Body of pancreas (tissue), 4 donors: ENCODE data around the gene SLK. TPM values are rescaled to one million over a fixed set of nuclear protein-coding genes. Genes with fewer than 3 reads are reported as not detected.

Experiments
- ATAC-seq: fragments of 150-250 bp; one replicate; pipeline ENCODE4 v1.9.1; 2016
- DNase-seq, 4 donors: peaks; one replicate each; pipeline ENCODE4 v3.0.0-alpha.2; 2019
- H3K27ac ChIP-seq, 4 donors: fragments of 200-600 bp; sonication (generic); 1 replicate in 3 of 4; 2 replicates in 1 of 4; pipeline versions ENCODE4 v1.5.1 to v1.6.1; 2016 to 2019; ENCODE audit warnings: mild to moderate bottlenecking in 1 of 4, mixed read lengths in 1 of 4, moderate library complexity in 1 of 4
- H3K27me3 ChIP-seq, 2 donors: fragments of 200-600 bp; sonication (generic); one replicate each; pipeline ENCODE4 v1.6.0; 2016; ENCODE audit warnings: mild to moderate bottlenecking in 1 of 2
- H3K36me3 ChIP-seq, 2 donors: fragments of 200-600 bp; sonication (generic); replicated peaks in 1 of 2; 2 replicates each; pipeline ENCODE4 v1.5.1; 2016; ENCODE audit warnings: low read depth in 2 of 2; ENCODE audit not compliant: insufficient read depth in 1 of 2
- H3K4me1 ChIP-seq: fragments of 200-600 bp; sonication (generic); one replicate; pipeline ENCODE4 v1.6.0; 2016
- H3K4me3 ChIP-seq, 2 donors: fragments of 200-600 bp; sonication (generic); 1 replicate in 1 of 2; 2 replicates in 1 of 2; pipeline ENCODE4 v1.5.1; 2016 to 2019
- H3K9me3 ChIP-seq, 3 donors: fragments of 200-600 bp; sonication (generic); 1 replicate in 2 of 3; 2 replicates in 1 of 3; pipeline ENCODE4 v1.5.1; 2016
- POLR2A ChIP-seq, 3 donors: fragments of 450-650 bp; IDR thresholded peaks; one replicate each; pipeline ENCODE4 v1.6.1; 2016; ENCODE audit warnings: antibody characterized with exemption in 3 of 3, mild to moderate bottlenecking in 2 of 3
- WGBS, 2 donors: methylation state at CpG; one replicate each; pipeline ENCODE4 v1.1.5; 2017; 5-methylcytosine and 5-hydroxymethylcytosine counted together
- intact Hi-C: fragments of 100-400 bp; cut with DNase I; formaldehyde crosslinking; loops from one replicate; pipeline ENCODE4 v1.15.1; 2023
- total RNA-seq, 2 donors: library from RNA; depleted of rRNA; stranded (reverse); fragments of >200 nt; gene quantifications; one replicate each; pipeline ENCODE4 v1.1.0, GENCODE V29; 2016
- TF ChIP-seq, protein P1 (sequence below), 7 experiments: fragments of 450-650 bp in 4 of 7; fragments of 200-600 bp in 3 of 7; sonication (generic) in 3 of 7; IDR thresholded peaks; one replicate each; pipeline ENCODE4 v1.5.1; 2016 to 2019; ENCODE audit warnings: antibody characterized with exemption in 7 of 7

SLK gene
- total RNA-seq, 2 donors from 2014 or later: 23.7 to 25.9 TPM

GRCh38 chr10:104053201-104053600, 86.3 kb downstream of the SLK start:
- H3K4me1 ChIP-seq: no peaks in the 10 kb centered on the region
- no peak overlapping the region for H3K4me3 ChIP-seq
- H3K27ac ChIP-seq: no peak overlapping the region
- no peaks in the 10 kb centered on the region for H3K9me3 ChIP-seq
- no peaks in the 10 kb centered on the region for H3K27me3 ChIP-seq
- no peak for ATAC-seq
- intact Hi-C loops: no loop called here
- 88 to 90% methylated on average over 4 of the region's 4 CpGs for WGBS, 2 donors
- no peak for TF ChIP-seq POLR2A (IDR thresholded peaks at IDR 0.05)
- TF ChIP-seq, protein P1, sequence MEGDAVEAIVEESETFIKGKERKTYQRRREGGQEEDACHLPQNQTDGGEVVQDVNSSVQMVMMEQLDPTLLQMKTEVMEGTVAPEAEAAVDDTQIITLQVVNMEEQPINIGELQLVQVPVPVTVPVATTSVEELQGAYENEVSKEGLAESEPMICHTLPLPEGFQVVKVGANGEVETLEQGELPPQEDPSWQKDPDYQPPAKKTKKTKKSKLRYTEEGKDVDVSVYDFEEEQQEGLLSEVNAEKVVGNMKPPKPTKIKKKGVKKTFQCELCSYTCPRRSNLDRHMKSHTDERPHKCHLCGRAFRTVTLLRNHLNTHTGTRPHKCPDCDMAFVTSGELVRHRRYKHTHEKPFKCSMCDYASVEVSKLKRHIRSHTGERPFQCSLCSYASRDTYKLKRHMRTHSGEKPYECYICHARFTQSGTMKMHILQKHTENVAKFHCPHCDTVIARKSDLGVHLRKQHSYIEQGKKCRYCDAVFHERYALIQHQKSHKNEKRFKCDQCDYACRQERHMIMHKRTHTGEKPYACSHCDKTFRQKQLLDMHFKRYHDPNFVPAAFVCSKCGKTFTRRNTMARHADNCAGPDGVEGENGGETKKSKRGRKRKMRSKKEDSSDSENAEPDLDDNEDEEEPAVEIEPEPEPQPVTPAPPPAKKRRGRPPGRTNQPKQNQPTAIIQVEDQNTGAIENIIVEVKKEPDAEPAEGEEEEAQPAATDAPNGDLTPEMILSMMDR (IDR thresholded peaks at IDR 0.05): no peak
- H3K36me3 ChIP-seq: no peaks in the 10 kb centered on the region
- no peak for DNase-seq

GRCh38 chr10:104054430-104054829, 87.5 kb downstream of the SLK start:
- TF ChIP-seq POLR2A (IDR thresholded peaks at IDR 0.05): no peak
- TF ChIP-seq, protein P1 (IDR thresholded peaks at IDR 0.05): no peak
- Histone ChIP-seq H3K4me3 (no peak overlapping the region), H3K27me3 (no peaks in the 10 kb centered on the region), H3K9me3 (no peaks in the 10 kb centered on the region), H3K4me1 (no peaks in the 10 kb centered on the region), H3K36me3 (no peaks in the 10 kb centered on the region), H3K27ac (no peak overlapping the region)
- DNase-seq: no peak
- no peak for ATAC-seq
- 68 to 70% methylated on average over 7 to 8 of the region's 8 CpGs for WGBS, 2 donors
- intact Hi-C loops: no loop called here

- H3K4me1 ChIP-seq: no peaks in the 10 kb centered on the region
- ATAC-seq (no peak), DNase-seq (no peak)
- no peak for TF ChIP-seq POLR2A (IDR thresholded peaks at IDR 0.05)
- TF ChIP-seq, protein P1 (IDR thresholded peaks at IDR 0.05): no peak
- no peak overlapping the region for H3K4me3 ChIP-seq
- no peaks in the 10 kb centered on the region for H3K36me3 ChIP-seq
- 79 to 82% methylated on average over 7 to 14 of the region's 14 CpGs for WGBS, 2 donors
- H3K9me3 ChIP-seq: no peaks in the 10 kb centered on the region
- no peaks in the 10 kb centered on the region for H3K27me3 ChIP-seq
- intact Hi-C loops: no loop called here
- H3K27ac ChIP-seq: no peak overlapping the region
Measured at GRCh38 chr10:104056619-104057273, 89.8 kb downstream of the SLK start.

- ATAC-seq: no peak
- Histone ChIP-seq H3K27ac (no peak overlapping the region), H3K4me3 (no peak overlapping the region), H3K27me3 (no peaks in the 10 kb centered on the region), H3K9me3 (no peaks in the 10 kb centered on the region), H3K36me3 (no peaks in the 10 kb centered on the region), H3K4me1 (no peaks in the 10 kb centered on the region)
- intact Hi-C loops: no loop called here
- TF ChIP-seq, protein P1 (IDR thresholded peaks at IDR 0.05): no peak
- TF ChIP-seq POLR2A (IDR thresholded peaks at IDR 0.05): no peak
- 81 to 85% methylated on average over 5 to 6 of the region's 6 CpGs for WGBS, 2 donors
- DNase-seq: no peak
Measured at GRCh38 chr10:104057717-104058116, 90.8 kb downstream of the SLK start.

- H3K27me3 ChIP-seq: no peaks in the 10 kb centered on the region
- intact Hi-C loops: no loop called here
- H3K36me3 ChIP-seq: no peaks in the 10 kb centered on the region
- TF ChIP-seq POLR2A (IDR thresholded peaks at IDR 0.05): no peak
- TF ChIP-seq, protein P1 (IDR thresholded peaks at IDR 0.05): no peak
- no peak overlapping the region for H3K27ac ChIP-seq
- DNase-seq (no peak), ATAC-seq (no peak)
- no peaks in the 10 kb centered on the region for H3K9me3 ChIP-seq
- no peaks in the 10 kb centered on the region for H3K4me1 ChIP-seq
- no peak overlapping the region for H3K4me3 ChIP-seq
- WGBS, 2 donors: 57 to 62% methylated on average over 4 of the region's 4 CpGs
Measured at GRCh38 chr10:104059364-104059763, 92.4 kb downstream of the SLK start.
